GM21423 (cell line): ENCODE results near the gene NT5C.
"Not testable (repeated sequence)": the region's sequence is repeated elsewhere in the genome, so short reads cannot be mapped to it uniquely, and the experiment has no call there.

ENCODE experiments used
- ATAC-seq: cut with Tn5 transposase; IDR thresholded peaks from one replicate; pipeline ENCODE4 v1.9.1; 2021; ENCODE audit warnings: mild to moderate bottlenecking, moderate library complexity; ENCODE audit not compliant: unreplicated experiment

The NT5C gene

DNA sequence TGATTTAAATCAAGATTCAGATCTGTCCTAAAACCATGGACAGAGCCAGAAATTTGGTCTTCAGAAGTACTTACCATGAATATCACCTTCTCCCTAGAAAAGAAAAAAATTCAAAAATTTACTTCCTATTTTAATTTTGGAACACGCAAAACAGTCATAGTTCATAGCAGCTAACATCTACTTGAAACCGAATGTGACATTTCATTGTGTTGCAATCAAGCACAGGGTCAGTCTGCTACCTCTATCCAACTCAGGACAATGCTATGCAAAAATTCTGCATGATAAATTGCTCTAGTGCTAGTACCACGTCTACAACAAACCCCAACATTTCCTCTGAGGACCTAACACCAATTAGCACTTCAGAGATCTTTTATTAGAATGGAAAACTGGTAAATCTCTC is 15.1 kb upstream of the NT5C start:
- no peak for ATAC-seq

GRCh38 chr17:75144816-75145512 is 13.4 kb upstream of the NT5C start:
- no peak for ATAC-seq

GRCh38 chr17:75142236-75142971 is 10.9 kb upstream of the NT5C start:
- no peak for ATAC-seq

GRCh38 chr17:75138519-75138918 is 7.0 kb upstream of the NT5C start:
- no peak for ATAC-seq

DNA sequence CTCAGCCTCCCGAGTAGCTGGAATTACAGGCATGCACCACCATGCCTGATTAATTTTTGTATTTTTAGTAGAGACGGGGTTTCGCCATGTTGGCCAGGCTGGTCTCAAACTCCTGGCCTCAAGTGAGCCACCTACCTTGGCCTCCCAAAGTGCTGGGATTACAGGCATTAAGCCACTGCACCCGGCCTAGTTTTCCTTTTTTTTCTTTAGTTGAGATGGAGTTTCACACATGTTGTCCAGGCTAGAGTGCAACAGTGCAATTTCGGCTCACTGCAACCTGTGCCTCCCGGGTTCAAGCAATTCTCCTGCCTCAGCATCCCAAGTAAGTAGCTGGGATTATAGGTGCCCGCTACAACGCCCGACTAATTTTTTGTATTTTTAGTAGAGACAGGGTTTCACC is 6.2 kb upstream of the NT5C start:
- ATAC-seq: not testable (repeated sequence)

DNA sequence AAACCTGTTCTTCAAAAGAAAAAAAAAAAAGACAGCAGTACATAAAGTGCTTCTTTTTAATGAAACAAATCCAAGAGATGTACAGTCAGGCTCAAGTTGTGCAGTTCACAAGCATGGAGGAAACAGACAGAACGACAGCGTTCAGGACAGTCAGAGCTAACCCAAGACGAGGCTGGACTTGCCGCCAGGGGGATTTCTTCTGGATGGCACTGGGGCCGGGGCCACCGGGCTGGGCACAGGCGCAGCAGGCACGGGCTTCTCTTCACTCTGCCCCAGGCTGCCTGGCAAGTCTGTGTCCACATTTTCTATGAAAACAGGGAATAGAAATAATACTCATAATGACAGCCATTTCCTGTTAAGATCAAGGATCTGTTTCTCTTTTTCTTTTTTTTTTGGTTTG is 4.4 kb upstream of the NT5C start:
- ATAC-seq: no peak

DNA sequence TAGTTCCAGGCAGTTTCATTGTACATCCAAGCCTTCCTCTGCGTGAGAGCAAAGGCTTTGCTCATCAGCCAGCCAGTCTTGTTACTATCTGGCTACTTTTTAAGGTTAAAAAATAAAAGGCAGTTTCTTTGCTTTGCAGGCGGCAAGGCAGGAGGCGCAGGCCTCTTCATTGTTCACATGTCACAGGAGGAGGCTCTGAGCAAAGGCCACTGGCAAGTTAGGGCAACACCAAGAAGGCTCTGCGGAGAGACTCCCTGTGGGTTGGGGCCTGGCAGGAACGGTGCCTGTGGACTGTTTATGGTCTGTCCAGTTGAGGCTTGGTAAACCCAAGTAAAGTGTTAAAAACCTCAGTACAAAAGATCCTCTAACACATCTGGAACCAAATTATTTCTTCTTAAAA is 3.9 kb upstream of the NT5C start:
- no peak for ATAC-seq

DNA sequence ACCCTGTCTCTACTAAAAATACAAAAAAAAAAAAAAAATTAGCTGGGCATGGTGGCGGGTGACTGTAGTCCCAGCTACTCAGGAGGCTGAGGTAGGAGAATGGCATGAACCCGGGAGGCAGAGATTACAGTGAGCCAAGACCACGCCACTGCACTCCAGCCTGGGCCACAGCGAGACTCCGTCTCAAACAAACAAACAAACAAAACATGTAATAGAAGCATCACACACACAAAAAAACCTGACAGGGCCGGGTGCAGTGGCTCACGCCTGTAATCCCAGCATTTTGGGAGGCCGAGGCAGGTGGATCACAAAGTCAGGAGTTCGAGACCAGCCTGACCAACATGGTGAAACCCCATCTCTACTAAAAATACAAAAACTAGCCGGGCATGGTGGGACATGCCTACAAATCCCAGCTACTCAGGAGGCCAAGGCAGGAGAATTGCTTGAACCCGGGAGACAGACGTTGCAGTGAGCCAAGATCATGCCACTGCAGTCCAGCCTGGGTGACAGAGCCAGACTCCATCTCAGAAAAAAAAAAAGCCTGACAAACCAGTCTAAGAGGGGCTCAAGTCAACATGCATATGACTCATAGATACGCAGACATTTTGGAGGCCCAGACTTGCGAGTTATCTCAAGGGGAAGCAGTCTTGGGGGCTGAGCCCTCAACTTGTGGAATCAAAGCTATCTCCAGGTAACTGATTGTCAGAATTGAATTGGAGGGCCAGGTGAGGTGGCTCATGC is 2.2 kb upstream of the NT5C start:
- ATAC-seq: not testable (repeated sequence)

DNA sequence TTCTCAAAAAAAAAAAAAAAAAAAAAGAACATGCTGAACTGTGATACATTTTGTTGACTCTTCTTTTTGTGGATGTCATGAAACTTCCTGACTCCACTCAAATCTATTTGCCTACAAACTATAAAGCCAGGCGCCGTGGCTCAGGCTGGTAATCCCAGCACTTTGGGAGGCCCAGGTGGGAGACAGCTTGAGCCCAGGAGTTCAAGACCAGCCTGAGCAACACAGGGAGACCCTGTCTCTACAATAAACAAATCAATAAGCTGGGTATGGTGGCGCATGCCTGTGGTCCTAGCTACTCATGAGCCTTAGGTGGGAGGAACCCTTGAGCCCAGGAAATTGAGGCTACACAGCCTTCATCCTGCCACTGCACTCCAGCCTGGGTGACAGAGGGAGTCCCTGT is 1.5 kb upstream of the NT5C start:
- no peak for ATAC-seq

DNA sequence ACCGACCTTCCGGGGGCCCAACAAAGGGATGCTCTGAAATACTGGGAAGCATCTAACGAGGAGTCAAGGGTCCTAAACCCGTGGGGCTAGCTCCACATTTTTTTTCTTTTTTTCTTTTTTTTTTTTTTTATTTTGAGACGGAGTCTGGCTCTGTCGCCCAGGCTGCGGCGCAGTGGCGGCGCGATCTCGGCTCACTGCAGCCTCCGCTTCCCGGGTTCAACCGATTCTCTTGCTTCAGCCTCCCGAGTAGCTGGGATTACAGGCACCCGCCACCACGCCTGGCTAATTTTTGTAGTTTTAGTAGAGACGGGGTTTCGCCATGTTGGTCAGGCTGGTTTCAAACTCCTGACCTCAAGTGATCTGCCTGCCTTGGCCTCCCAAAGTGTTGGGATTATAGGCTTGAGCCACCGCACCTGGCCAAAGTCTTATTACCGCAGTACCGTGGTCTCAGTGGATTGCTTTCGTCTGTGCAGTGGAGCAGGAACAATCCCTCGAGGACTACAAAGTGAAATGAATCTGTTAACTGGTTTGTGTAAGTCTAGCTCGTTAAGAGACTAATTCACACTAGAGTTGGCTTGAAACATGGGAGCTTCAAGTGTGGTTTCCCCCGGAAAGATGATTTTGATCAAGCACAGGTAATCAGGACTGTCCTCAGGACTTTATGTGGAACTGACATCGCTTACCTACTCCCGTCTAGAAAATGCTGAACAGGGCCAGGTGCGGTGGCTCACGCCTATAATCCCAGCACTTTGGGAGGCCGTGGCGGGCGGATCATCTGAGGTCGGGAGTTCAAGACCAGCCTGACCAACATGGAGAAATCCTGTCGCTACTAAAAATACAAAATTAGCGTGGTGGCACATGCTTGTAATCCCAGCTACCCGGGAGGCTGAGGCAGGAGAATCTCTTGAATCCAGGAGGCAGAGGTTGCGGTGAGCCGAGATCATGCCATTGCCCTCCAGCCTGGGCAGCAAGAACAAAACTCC is 767 bp upstream of the NT5C start:
- not testable (repeated sequence) for ATAC-seq

- ATAC-seq: no peak
These were observed 787 bp downstream of the NT5C start for GRCh38 chr17:75130632-75131277.

GRCh38 chr17:75130059-75130631 is 1.4 kb downstream of the NT5C start:
- ATAC-seq: no peak

GRCh38 chr17:75129576-75129975 is 2.0 kb downstream of the NT5C start:
- no peak for ATAC-seq

- no peak for ATAC-seq
These were observed 2.6 kb downstream of the NT5C start for GRCh38 chr17:75128694-75129505.

DNA sequence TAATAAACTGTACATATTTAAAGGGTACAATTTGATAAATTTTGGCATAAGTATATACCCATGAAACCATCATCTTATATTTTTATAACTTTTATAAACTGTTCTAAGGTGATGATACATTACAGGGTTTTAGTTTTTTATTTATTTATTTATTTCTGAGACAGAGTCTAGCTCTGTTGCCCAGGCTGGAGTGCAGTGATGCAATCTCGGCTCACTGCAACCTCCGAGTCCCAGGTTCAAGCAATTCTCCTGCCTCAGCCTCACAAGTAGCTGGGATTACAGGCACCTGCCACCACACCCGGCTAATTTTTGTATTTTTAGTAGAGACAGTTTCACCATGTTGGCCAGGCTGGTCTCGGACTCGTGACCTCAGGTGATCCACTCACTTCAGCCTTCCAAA is 3.6 kb downstream of the NT5C start:
- ATAC-seq: not testable (repeated sequence)

- no peak for ATAC-seq
These were observed 4.6 kb downstream of the NT5C start for GRCh38 chr17:75126954-75127353.

DNA sequence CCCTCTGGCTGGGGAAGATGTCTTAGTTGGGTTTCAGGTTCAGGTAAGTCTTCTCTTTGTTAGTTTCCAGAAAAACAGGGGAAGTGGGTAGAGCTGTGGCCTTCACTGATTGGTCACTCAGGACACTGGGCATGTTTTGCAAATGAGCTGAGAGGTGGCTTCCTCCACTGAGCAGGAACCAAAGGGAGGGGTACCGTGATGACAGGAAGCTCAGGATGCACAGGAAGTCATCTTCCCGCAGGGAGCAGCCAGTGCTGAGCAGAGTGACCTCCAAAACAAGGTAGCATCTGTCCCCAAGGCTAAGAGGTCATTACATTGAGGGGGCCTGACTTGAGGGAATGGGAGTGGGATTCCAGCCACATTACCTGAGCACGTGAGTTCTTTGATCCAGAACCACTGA is 5.6 kb downstream of the NT5C start:
- no peak for ATAC-seq

DNA sequence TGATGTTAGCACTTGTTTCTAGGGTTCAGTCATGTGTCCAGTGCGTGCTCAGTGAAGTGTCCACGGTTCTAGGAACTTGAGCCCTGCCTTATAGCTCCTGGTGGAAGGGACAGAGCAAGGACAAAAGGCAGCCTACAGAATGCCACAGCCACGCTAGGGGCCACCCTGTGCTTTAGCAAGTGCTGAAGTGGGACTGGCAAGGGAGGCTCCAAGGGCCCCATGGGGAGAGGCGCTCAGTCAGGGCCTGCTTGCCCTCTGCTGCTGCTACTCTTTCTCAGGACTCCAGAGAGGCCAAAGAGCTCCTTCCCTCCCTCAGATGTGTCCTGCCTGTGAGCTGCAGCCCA is 6.8 kb downstream of the NT5C start:
- ATAC-seq: no peak
